H1 (cell line): ENCODE measurements around the gene NOL12. TPM values are rescaled to one million over a fixed set of nuclear protein-coding genes. Genes with fewer than 3 reads are reported as not detected.

Experiments
- CTCF ChIA-PET: fragments of 300-600 bp; sonication (Branson Sonifier 250); formaldehyde crosslinking; loops from one replicate; lab custom pipeline; 2021; ENCODE audit not compliant: partially characterized antibody; lab: Charles Lee
- POLR2A ChIA-PET: fragments of 300-600 bp; sonication (Branson Sonifier 250); formaldehyde crosslinking; loops from one replicate; lab custom pipeline; 2021; ENCODE audit warnings: inconsistent platforms; ENCODE audit not compliant: partially characterized antibody; lab: Charles Lee
- DNase-seq, 2 experiments: peaks; one replicate each; pipeline versions ENCODE4 v3.0.0 to v3.0.0-alpha.2; 2010 to 2022; ENCODE audit warnings: low spot score in 2 of 2, low read depth in 1 of 2, mixed read lengths in 1 of 2
- FAIRE-seq: peaks from 2 replicates; lab custom pipeline; 2011; peaks lifted over from hg19 to GRCh38; lab: Jason Lieb, UNC
- H2AFZ ChIP-seq: 2 replicates; pipeline ENCODE4 v1.8.1; 2012; ENCODE audit warnings: low read length, inconsistent platforms
- H2AK5ac ChIP-seq: 2 replicates; pipeline ENCODE4 v1.6.1; 2013; ENCODE audit warnings: low read depth, low read length
- H2BK120ac ChIP-seq: replicated peaks from 2 replicates; pipeline ENCODE3; 2013; ENCODE audit warnings: low read depth, low read length, inconsistent platforms
- H2BK12ac ChIP-seq: 2 replicates; pipeline ENCODE4 v1.6.1; 2013; ENCODE audit warnings: low read depth, low read length
- H2BK15ac ChIP-seq: 2 replicates; pipeline ENCODE4 v1.6.1; 2013; ENCODE audit warnings: low read length
- H2BK20ac ChIP-seq: 2 replicates; pipeline ENCODE4 v1.6.1; 2013; ENCODE audit warnings: low read length
- H2BK5ac ChIP-seq: 2 replicates; pipeline ENCODE4 v1.6.1; 2013; ENCODE audit warnings: low read depth, low read length
- H3K14ac ChIP-seq: 2 replicates; pipeline ENCODE4 v1.6.1; 2013; ENCODE audit warnings: inconsistent platforms; ENCODE audit not compliant: insufficient read length
- H3K18ac ChIP-seq: 2 replicates; pipeline ENCODE4 v1.6.1; 2013; ENCODE audit warnings: low read length; ENCODE audit errors: extremely low read depth
- H3K23ac ChIP-seq: 2 replicates; pipeline ENCODE4 v1.6.1; 2013; ENCODE audit warnings: inconsistent platforms; ENCODE audit not compliant: insufficient read length
- H3K23me2 ChIP-seq: 2 replicates; pipeline ENCODE4 v1.6.1; 2013; ENCODE audit warnings: low read depth, low read length
- H3K27ac ChIP-seq: 2 replicates; pipeline ENCODE4 v1.6.1; 2011; ENCODE audit warnings: low read depth, low read length, inconsistent platforms
- H3K27me3 ChIP-seq, 4 experiments: replicated peaks in 1 of 4; 1 replicate in 1 of 4; 2 replicates in 3 of 4; pipeline versions ENCODE4 v1.6.1 to v1.8.1; 2011 to 2013; ENCODE audit warnings: low read length in 3 of 4, mild to moderate bottlenecking in 3 of 4, inconsistent platforms in 2 of 4, mixed read lengths in 2 of 4, moderate library complexity in 1 of 4; ENCODE audit not compliant: control insufficient read depth in 3 of 4, insufficient read depth in 3 of 4; ENCODE audit errors: extremely low read depth in 1 of 4
- H3K36me3 ChIP-seq, 4 experiments: 2 replicates each; pipeline versions ENCODE4 v1.6.1 to v1.8.1; 2011 to 2013; ENCODE audit warnings: mild to moderate bottlenecking in 4 of 4, low read length in 3 of 4, moderate library complexity in 2 of 4, control low read depth in 1 of 4, inconsistent platforms in 1 of 4; ENCODE audit not compliant: insufficient read depth in 4 of 4, control insufficient read depth in 2 of 4
- H3K4ac ChIP-seq: replicated peaks from 2 replicates; pipeline ENCODE3; 2013; ENCODE audit warnings: low read length, low read depth, mixed read lengths, inconsistent platforms; ENCODE audit not compliant: insufficient read length
- H3K4me1 ChIP-seq, 4 experiments: replicated peaks in 1 of 4; 1 replicate in 1 of 4; 2 replicates in 3 of 4; pipeline versions ENCODE4 v1.6.1 to v1.8.1; 2011 to 2013; ENCODE audit warnings: low read length in 3 of 4, inconsistent platforms in 2 of 4, mixed read lengths in 1 of 4; ENCODE audit not compliant: insufficient read depth in 4 of 4, control insufficient read depth in 3 of 4
- H3K4me2 ChIP-seq, 2 experiments: 2 replicates each; pipeline versions ENCODE4 v1.6.1 to v1.8.1; 2011 to 2013; ENCODE audit warnings: low read depth in 2 of 2, low read length in 2 of 2, control low read depth in 1 of 2, inconsistent platforms in 1 of 2, mild to moderate bottlenecking in 1 of 2; ENCODE audit not compliant: insufficient read depth in 1 of 2
- H3K4me3 ChIP-seq, 4 experiments: fragments of 200-600, 300-600 bp in 1 of 4; sonication (generic), shearing (Covaris generic), sonication (Bioruptor Twin) in 1 of 4; 2 replicates each; pipeline versions ENCODE4 v1.5.1 to v1.8.1; 2011 to 2016; ENCODE audit warnings: low read length in 4 of 4, low read depth in 3 of 4, control low read depth in 2 of 4, inconsistent platforms in 2 of 4, mild to moderate bottlenecking in 2 of 4, mixed read lengths in 1 of 4, moderate library complexity in 1 of 4; ENCODE audit not compliant: insufficient read depth in 2 of 4; ENCODE audit errors: extremely low read depth in 1 of 4
- H3K56ac ChIP-seq: replicated peaks from 2 replicates; pipeline ENCODE3; 2013; ENCODE audit warnings: low read depth, mild to moderate bottlenecking, mixed read lengths, low read length, inconsistent platforms; ENCODE audit not compliant: insufficient read length
- H3K79me1 ChIP-seq: 2 replicates; pipeline ENCODE4 v1.6.1; 2013; ENCODE audit warnings: low read depth, low read length, control low read depth
- H3K79me2 ChIP-seq, 2 experiments: 2 replicates each; pipeline versions ENCODE4 v1.6.1 to v1.8.1; 2012 to 2013; ENCODE audit warnings: low read length in 2 of 2, mild to moderate bottlenecking in 2 of 2, inconsistent platforms in 1 of 2; ENCODE audit not compliant: insufficient read depth in 2 of 2, control insufficient read depth in 1 of 2
- H3K9ac ChIP-seq, 4 experiments: replicated peaks in 1 of 4; 1 replicate in 1 of 4; 2 replicates in 3 of 4; pipeline versions ENCODE4 v1.6.1 to v1.8.1; 2011 to 2013; ENCODE audit warnings: low read depth in 3 of 4, low read length in 3 of 4, control low read depth in 2 of 4, mild to moderate bottlenecking in 2 of 4, moderate library complexity in 2 of 4, inconsistent platforms in 1 of 4; ENCODE audit errors: extremely low read depth in 1 of 4
- H3K9me3 ChIP-seq, 2 experiments: 2 replicates each; pipeline versions ENCODE4 v1.6.1 to v1.8.1; 2012 to 2013; ENCODE audit warnings: mild to moderate bottlenecking in 2 of 2, moderate library complexity in 2 of 2, control low read depth in 1 of 2, inconsistent platforms in 1 of 2, low read depth in 1 of 2, low read length in 1 of 2, mixed read lengths in 1 of 2; ENCODE audit not compliant: insufficient read depth in 2 of 2
- H4K20me1 ChIP-seq, 2 experiments: replicated peaks in 1 of 2; 2 replicates each; pipeline versions ENCODE3 to v1.8.1; 2011 to 2013; ENCODE audit warnings: inconsistent platforms in 2 of 2, low read length in 2 of 2, mild to moderate bottlenecking in 1 of 2; ENCODE audit not compliant: insufficient read depth in 2 of 2, control insufficient read depth in 1 of 2
- H4K5ac ChIP-seq: 2 replicates; pipeline ENCODE4 v1.6.1; 2013; ENCODE audit warnings: low read length, low read depth, mixed read lengths, inconsistent platforms; ENCODE audit not compliant: insufficient read length
- H4K8ac ChIP-seq: 2 replicates; pipeline ENCODE4 v1.8.0; 2013; ENCODE audit warnings: mild to moderate bottlenecking, moderate library complexity, low read length, inconsistent platforms; ENCODE audit not compliant: insufficient read depth; ENCODE audit errors: extremely low read depth
- H4K91ac ChIP-seq: replicated peaks from 2 replicates; pipeline ENCODE3; 2013; ENCODE audit warnings: low read length, mixed read lengths, inconsistent platforms; ENCODE audit not compliant: insufficient read length
- GTF2F1 ChIP-seq: IDR thresholded peaks from 2 replicates; pipeline ENCODE4 v1.6.1; 2012; ENCODE audit warnings: low read depth, low read length, improper control_type of control experiment, borderline replicate concordance
- KDM1A ChIP-seq: fragments of 200-600, 300-600 bp; sonication (generic); IDR thresholded peaks from 2 replicates; pipeline ENCODE4 v1.7.1; 2016; ENCODE audit warnings: mild to moderate bottlenecking, low read length, borderline replicate concordance
- whole genome bisulfite sequencing, 2 experiments: shearing (Covaris generic) in 1 of 2; methylation state at CpG; one replicate each; pipeline versions ENCODE4 v1.1.6 to v1.1.7; 2013 to 2015; ENCODE audit warnings: low lambda C conversion rate in 2 of 2, mixed read lengths in 2 of 2, inconsistent platforms in 1 of 2, low coverage in 1 of 2, missing lambda C conversion rate in 1 of 2; ENCODE audit not compliant: insufficient replicate concordance in 2 of 2, insufficient coverage in 1 of 2, insufficient read length in 1 of 2; ENCODE audit errors: extremely low coverage in 1 of 2, missing lambda C conversion rate in 1 of 2; 5-methylcytosine and 5-hydroxymethylcytosine counted together
- polyA plus RNA-seq, 7 experiments: library from polyadenylated mRNA; depleted of rRNA in 3 of 7; stranded (reverse) in 5 of 7; unstranded in 2 of 7; fragments of >200 nt in 5 of 7; fragments of 200-250 nt in 2 of 7; gene quantifications; 1 replicate in 5 of 7; 2 replicates in 1 of 7; 4 replicates in 1 of 7; pipeline versions ENCODE4 v1.2.1 to v1.2.3, GENCODE V29; 2011 to 2013; ENCODE audit warnings: missing spikeins in 2 of 7, mixed read lengths in 2 of 7
- total RNA-seq: library from RNA; stranded (reverse); fragmentation: NEBNext Ultra II Directional; extraction: Animal tissue kit (Norgen Biotek cat#: 25700); gene quantifications from 2 replicates; pipeline ENCODE4 v1.2.1, GENCODE V29; 2021

The NOL12 gene
- total and polyA plus RNA-seq, 2 of the 8 experiments (the other 6 are each of a cell fraction or from before 2014, with no cell fraction given), result 25.3 to 28.3 TPM

- Histone ChIP-seq H3K23me2 (no peaks in the 10 kb centered on the region), H3K36me3 (peaks cover 0 to 7% (median 4%) of the 10 kb centered on the region in 4 experiments; a peak in 2 of 8 replicates), H3K56ac (no peak overlapping the region), H3K4ac (no peak overlapping the region), H4K8ac (peak overlapping the region; percentile 31; the same call in 1 of the 2 replicates), H3K9me3 (no peaks in the 10 kb centered on the region), H2BK15ac (no peak overlapping the region), H4K91ac (no peak overlapping the region), H3K4me2 (no peak overlapping the region), H4K20me1 (peaks cover 5 to 9% of the 10 kb centered on the region in 2 experiments), H4K5ac (no peak overlapping the region), H3K23ac (no peak overlapping the region), H3K9ac (no peak overlapping the region), H3K14ac (no peak overlapping the region), H2BK12ac (no peak overlapping the region), H2AFZ (no peak overlapping the region), H3K4me3 (no peak overlapping the region), H3K4me1 (no peaks in the 10 kb centered on the region), H2BK120ac (no peak overlapping the region), H2AK5ac (0 out of 2 replicates have a peak overlapping the region, but pooled peaks have one; percentile 39), H3K18ac (no peak overlapping the region), H3K27me3 (peaks cover 2 to 29% (median 24%) of the 10 kb centered on the region in 4 experiments), H3K79me1 (no peaks in the 10 kb centered on the region), H2BK20ac (no peak overlapping the region), H3K79me2 (no peaks in the 10 kb centered on the region), H3K27ac (no peak overlapping the region), H2BK5ac (no peak overlapping the region)
- FAIRE-seq, result no peak
- ChIA-PET CTCF (interaction anchor here (0.6 to 1.5 kb wide), 3 partner anchors 63 to 1046 kb away, joined by 3 to 4 read pairs (median 3); no protein-coding TSS in a partner anchor), POLR2A (interaction anchor here (0.8 to 2.2 kb wide), 5 partner anchors 12 to 74 kb away, joined by 3 to 7 read pairs (median 4); partner anchors contain the start of gene PDXP)
- 81% methylated on average over 19 of the region's 19 CpGs; no CpG with 5 or more reads in 1 of the 2 experiments for WGBS, 2 experiments
- no peak for DNase-seq
- peak; percentile 67 for TF ChIP-seq KDM1A
- no peak for TF ChIP-seq GTF2F1
These were observed 46.8 kb downstream of the NOL12 start for GRCh38 chr22:37732699-37733607.
